ENCODE data around the gene CHMP2A. TPM values are rescaled to one million over a fixed set of nuclear protein-coding genes. Genes with fewer than 3 reads are reported as not detected.

CHMP2A gene
- total and polyA plus RNA-seq, 2 of the 4 experiments (the other 2 are of a cell fraction): 105 to 183 TPM

GRCh38 chr19:58556622-58557220 lies 1.8 kb upstream of the CHMP2A start:
- Histone ChIP-seq H3K79me1 (ENCODE audit: low read depth in 1 of 2, low read length in 2 of 2) (peaks cover 26 to 63% of the 10 kb centered on the region in 2 experiments), H3K9ac (ENCODE audit: low read depth, low read length) (peak overlapping the region; percentile 97), H3K4me3 (ENCODE audit: insufficient read depth, low read depth, low read length) (no peak overlapping the region; the same call in 1 of the 2 replicates), H4K8ac (ENCODE audit: low read depth in 2 of 2, low read length in 2 of 2) (no peak overlapping the region), H4K5ac (ENCODE audit: low read depth, low read length) (no peak overlapping the region), H2AFZ (replicated peaks; ENCODE audit: low read length, poor library complexity) (no peak overlapping the region), H3K27ac (ENCODE audit: insufficient read depth, low read length) (no peak overlapping the region), H2BK120ac (ENCODE audit: low read depth, low read length) (no peak overlapping the region), H2BK15ac (ENCODE audit: low read depth, low read length) (no peak overlapping the region), H2AK5ac (ENCODE audit: low read depth, low read length) (no peak overlapping the region; the same call in 1 of the 2 replicates), H3K27me3 (ENCODE audit: control insufficient read depth, insufficient read depth, low read length) (no peaks in the 10 kb centered on the region), H3K14ac (replicated peaks; ENCODE audit: low read depth, low read length) (no peak overlapping the region), H3K18ac (ENCODE audit: low read depth, low read length) (no peak overlapping the region), H4K91ac (ENCODE audit: insufficient read depth, low read depth, low read length) (no peak overlapping the region), H4K20me1 (ENCODE audit: insufficient read depth, low read length) (peaks cover 16% of the 10 kb centered on the region), H3K4me1 (ENCODE audit: control insufficient read depth, insufficient read depth, low read length) (peaks cover 22% of the 10 kb centered on the region), H3K9me1 (ENCODE audit: insufficient read depth, low read length) (peaks cover 32% of the 10 kb centered on the region), H3K56ac (ENCODE audit: extremely low read depth, insufficient read depth, low read length) (no peak overlapping the region), H3K36me3 (ENCODE audit: control insufficient read depth, insufficient read depth, low read length) (peaks cover 22% of the 10 kb centered on the region), H3K23ac (ENCODE audit: low read depth, low read length) (peak overlapping the region; percentile 29; the same call in 1 of the 2 replicates), H3K9me3 (ENCODE audit: control insufficient read depth, insufficient read depth, low read length) (no peaks in the 10 kb centered on the region), H2BK20ac (ENCODE audit: low read depth, low read length) (no peak overlapping the region), H3K4me2 (ENCODE audit: low read depth, low read length) (peak overlapping the region; percentile 82), H2BK5ac (ENCODE audit: low read depth, low read length, poor library complexity, severe bottlenecking) (no peak overlapping the region), H2AK9ac (replicated peaks; ENCODE audit: low read depth, low read length, poor library complexity) (peak overlapping the region; percentile 3), H3K4ac (ENCODE audit: low read depth, low read length) (no peak overlapping the region; the same call in 1 of the 2 replicates)
- no peak for DNase-seq
- no peak for TF ChIP-seq RAD21 (IDR thresholded peaks at IDR 0.05; ENCODE audit: low read length)
- no peak for TF ChIP-seq FOS (IDR thresholded peaks at IDR 0.05; ENCODE audit: low read depth, low read length)
- TF ChIP-seq SMC3 (IDR thresholded peaks at IDR 0.05; ENCODE audit: low read depth, low read length): no peak
- TF ChIP-seq USF2 (IDR thresholded peaks at IDR 0.05; ENCODE audit: low read depth, low read length): no peak
- no peak for ATAC-seq (ENCODE audit: low read depth)
- intact Hi-C loops (cut with micrococcal nuclease): no loop called here
- in situ Hi-C loops (cut with MboI; ENCODE audit: low sequenced_read_pairs): no loop called here
- 100% methylated on average over 1 of the region's 10 CpGs; no CpG with 5 or more reads in 1 of the 2 experiments for WGBS, 2 experiments (ENCODE audit: extremely low coverage in 2 of 2, insufficient read length in 1 of 2)
- dilution Hi-C loops (cut with HindIII; ENCODE audit: low sequenced_read_pairs, unreplicated experiment): no loop called here
- CTCF ChIA-PET: no interaction called here
- no TSS peak for BruUV-seq (replicated peaks)
- POLR2A ChIA-PET (ENCODE audit: unreplicated experiment): no interaction called here
